GOT3 (cell line): ENCODE data around the gene AMBP.

Experiments
- DNase-seq: peaks from one replicate; lab custom pipeline; 2025; ENCODE audit warnings: mixed read lengths; lab: John Stamatoyannopoulos, UW

The AMBP gene

GRCh38 chr9:114072184-114073140, 5.6 kb downstream of the AMBP start:
- no peak for DNase-seq

GRCh38 chr9:114071197-114071795, 6.8 kb downstream of the AMBP start:
- DNase-seq: no peak

- no peak for DNase-seq
Observed at GRCh38 chr9:114070188-114071103, 7.7 kb downstream of the AMBP start.

GRCh38 chr9:114069476-114070187, 8.5 kb downstream of the AMBP start:
- no peak for DNase-seq

GRCh38 chr9:114065304-114065703, 12.8 kb downstream of the AMBP start:
- no peak for DNase-seq

- no peak for DNase-seq
Observed at GRCh38 chr9:114061830-114062474, 16.1 kb downstream of the AMBP start.

- DNase-seq: no peak
Observed at GRCh38 chr9:114061292-114061691, 16.8 kb downstream of the AMBP start.

GRCh38 chr9:114060711-114061110, 17.4 kb downstream of the AMBP start:
- no peak for DNase-seq

- no peak for DNase-seq
Observed at GRCh38 chr9:114060070-114060469, 18.0 kb downstream of the AMBP start.

- DNase-seq: no peak
Observed at GRCh38 chr9:114059047-114059803, 18.9 kb downstream of the AMBP start.

GRCh38 chr9:114058688-114059046, 19.4 kb downstream of the AMBP start:
- DNase-seq: no peak

GRCh38 chr9:114057161-114057885, 20.8 kb downstream of the AMBP start:
- no peak for DNase-seq

GRCh38 chr9:114056527-114056926, 21.6 kb downstream of the AMBP start:
- DNase-seq: no peak

- DNase-seq: no peak
Observed at GRCh38 chr9:114055894-114056293, 22.2 kb downstream of the AMBP start.

GRCh38 chr9:114055061-114055460, 23.0 kb downstream of the AMBP start:
- DNase-seq: no peak

- no peak for DNase-seq
Observed at GRCh38 chr9:114054191-114054690, 23.9 kb downstream of the AMBP start.

- no peak for DNase-seq
Observed at GRCh38 chr9:114053246-114054005, 24.7 kb downstream of the AMBP start.

- DNase-seq: no peak
Observed at GRCh38 chr9:114051706-114052105, 26.4 kb downstream of the AMBP start.

GRCh38 chr9:114051281-114051680, 26.8 kb downstream of the AMBP start:
- DNase-seq: no peak
